HepG2 (cell line): ENCODE results near the gene H1-8. TPM values are rescaled to one million over a fixed set of nuclear protein-coding genes. Genes with fewer than 3 reads are reported as not detected.
A peak's percentile ranks its signal among the peaks of the same experiment; 100 is the strongest.
"Not testable (repeated sequence)": the region's sequence is repeated elsewhere in the genome, so short reads cannot be mapped to it uniquely, and the experiment has no call there.

Experiments used
- ATAC-seq: fragments of 200-7000 bp; cut with Tn5 transposase; 3 replicates; pipeline ENCODE4 v1.9.1; 2020; ENCODE audit warnings: mild to moderate bottlenecking, moderate library complexity
- BruUV-seq: library from RNA; stranded (reverse); fragments of 400-500 nt; replicated peaks from 2 replicates; lab custom pipeline; 2021; lab: Mats Ljungman, UMichigan
- CTCF ChIA-PET: fragments of 300-600 bp; formaldehyde crosslinking; extraction: SDS; loops from one replicate; lab custom pipeline; 2021; ENCODE audit warnings: low total read pairs, inconsistent platforms, low intra/inter-chr PET ratio; lab: Yijun Ruan, JAX
- POLR2A ChIA-PET: fragments of 350-600 bp; sonication (Branson Sonifier 250); formaldehyde crosslinking; loops from one replicate; lab custom pipeline; 2020; ENCODE audit warnings: antibody characterized with exemption, inconsistent platforms; lab: Yijun Ruan, JAX
- DNase-seq: peaks from one replicate; pipeline ENCODE4 v3.0.0-alpha.2; 2015; ENCODE audit warnings: low spot score
- FAIRE-seq: peaks from 3 replicates; lab custom pipeline; 2011; peaks lifted over from hg19 to GRCh38; lab: Jason Lieb, UNC
- H2AFZ ChIP-seq: one replicate; pipeline ENCODE4 v1.6.1; 2011; ENCODE audit warnings: low read length, inconsistent platforms
- H3K27ac ChIP-seq: fragments of 300-600 bp; 3 replicates; pipeline ENCODE4 v1.8.0; 2011; ENCODE audit warnings: mixed run types, mild to moderate bottlenecking, mixed read lengths, low read length, inconsistent platforms; ENCODE audit not compliant: insufficient read depth; ENCODE audit errors: extremely low read length
- H3K27me3 ChIP-seq, 2 experiments: fragments of 200-600 bp in 1 of 2; 2 replicates in 1 of 2; 3 replicates in 1 of 2; pipeline versions ENCODE4 v1.6.0 to v1.8.0; 2011; ENCODE audit warnings: low read length in 2 of 2, mild to moderate bottlenecking in 2 of 2, moderate library complexity in 2 of 2, inconsistent platforms in 1 of 2; ENCODE audit not compliant: insufficient read depth in 2 of 2, control insufficient read depth in 1 of 2
- H3K36me3 ChIP-seq, 2 experiments: fragments of 200-600 bp in 1 of 2; replicated peaks in 1 of 2; 2 replicates in 1 of 2; 3 replicates in 1 of 2; pipeline versions ENCODE4 v1.5.1 to v1.8.0; 2011; ENCODE audit warnings: low read length in 2 of 2, inconsistent platforms in 1 of 2; ENCODE audit not compliant: insufficient read depth in 2 of 2, control insufficient read depth in 1 of 2
- H3K4me1 ChIP-seq: 2 replicates; pipeline ENCODE4 v1.5.1; 2012; ENCODE audit warnings: low read length, inconsistent platforms; ENCODE audit not compliant: insufficient read depth
- H3K4me2 ChIP-seq: 2 replicates; pipeline ENCODE4 v1.6.0; 2011; ENCODE audit warnings: low read depth, low read length, inconsistent platforms
- H3K4me3 ChIP-seq, 3 experiments: fragments of 200-600 bp in 1 of 3; sonication (generic), shearing (Covaris generic) in 1 of 3; replicated peaks in 1 of 3; 2 replicates each; pipeline ENCODE4 v1.5.1; 2011 to 2016; ENCODE audit warnings: low read length in 3 of 3, inconsistent platforms in 2 of 3, low read depth in 2 of 3, mild to moderate bottlenecking in 2 of 3, control low read depth in 1 of 3, mixed read lengths in 1 of 3; ENCODE audit not compliant: insufficient read depth in 1 of 3
- H3K79me2 ChIP-seq: one replicate; pipeline ENCODE4 v1.6.1; 2011; ENCODE audit warnings: low read length, inconsistent platforms; ENCODE audit not compliant: insufficient read depth
- H3K9ac ChIP-seq: 2 replicates; pipeline ENCODE4 v1.6.0; 2011; ENCODE audit warnings: mild to moderate bottlenecking, low read depth, low read length, inconsistent platforms; ENCODE audit not compliant: insufficient read depth
- H3K9me3 ChIP-seq: 2 replicates; pipeline ENCODE4 v1.5.1; 2012; ENCODE audit warnings: mild to moderate bottlenecking, low read length
- H4K20me1 ChIP-seq: 2 replicates; pipeline ENCODE4 v1.6.0; 2011; ENCODE audit warnings: inconsistent platforms, mild to moderate bottlenecking, low read length, moderate library complexity; ENCODE audit not compliant: insufficient read depth
- ELF3 ChIP-seq: IDR thresholded peaks from 2 replicates; pipeline ENCODE4 v1.6.1; 2016; ENCODE audit warnings: missing genetic modification reagents, missing compliant biosample characterization
- EP300 ChIP-seq, 3 experiments: sonication (generic) in 1 of 3; formaldehyde crosslinking in 1 of 3; IDR thresholded peaks; 2 replicates each; pipeline versions ENCODE4 v1.5.1 to v1.6.1; 2011 to 2020; ENCODE audit warnings: low read depth in 2 of 3, low read length in 2 of 3, borderline replicate concordance in 1 of 3, improper control_type of control experiment in 1 of 3, mild to moderate bottlenecking in 1 of 3, missing genetic modification reagents in 1 of 3, moderate library complexity in 1 of 3
- FOSL2 ChIP-seq: sonication (generic); formaldehyde crosslinking; IDR thresholded peaks from 2 replicates; pipeline ENCODE4 v1.4.0; 2020; ENCODE audit warnings: missing genetic modification reagents
- HDAC2 ChIP-seq: sonication (generic); formaldehyde crosslinking; IDR thresholded peaks from 2 replicates; pipeline ENCODE4 v1.4.0; 2020; ENCODE audit warnings: missing genetic modification reagents
- HMG20A ChIP-seq: IDR thresholded peaks from 2 replicates; pipeline ENCODE4 v1.6.1; 2016; ENCODE audit warnings: borderline replicate concordance
- MED1 ChIP-seq: sonication (generic); formaldehyde crosslinking; IDR thresholded peaks from 2 replicates; pipeline ENCODE4 v1.4.0; 2020; ENCODE audit warnings: missing genetic modification reagents
- RCOR2 ChIP-seq: IDR thresholded peaks from 2 replicates; pipeline ENCODE4 v1.6.1; 2016; ENCODE audit warnings: missing biosample characterization, missing genetic modification reagents
- SOX13 ChIP-seq, 3 experiments: fragments of 450-650 bp in 1 of 3; sonication (generic) in 1 of 3; formaldehyde crosslinking in 1 of 3; IDR thresholded peaks in 2 of 3; conservative IDR thresholded peaks in 1 of 3; 2 replicates each; pipeline versions ENCODE4 v1.5.0 to v1.6.1; 2016 to 2020; ENCODE audit warnings: antibody characterized with exemption in 1 of 3, mild to moderate bottlenecking in 1 of 3, missing compliant biosample characterization in 1 of 3, missing genetic modification reagents in 1 of 3, moderate library complexity in 1 of 3
- SOX6 ChIP-seq, 2 experiments: fragments of 450-650 bp in 1 of 2; sonication (generic) in 1 of 2; formaldehyde crosslinking in 1 of 2; IDR thresholded peaks; 2 replicates each; pipeline versions ENCODE4 v1.4.0 to v1.6.1; 2017 to 2020; ENCODE audit warnings: antibody characterized with exemption in 1 of 2, mild to moderate bottlenecking in 1 of 2, missing genetic modification reagents in 1 of 2
- TFAP4 ChIP-seq: sonication (generic); IDR thresholded peaks from 2 replicates; pipeline ENCODE4 v1.6.1; 2016; ENCODE audit warnings: low read depth, borderline replicate concordance
- ZGPAT ChIP-seq: IDR thresholded peaks from 2 replicates; pipeline ENCODE4 v1.6.1; 2016; ENCODE audit warnings: mild to moderate bottlenecking
- ZNF614 ChIP-seq: IDR thresholded peaks from 2 replicates; pipeline ENCODE4 v1.6.1; 2018; ENCODE audit warnings: missing biosample characterization, missing genetic modification reagents, inconsistent platforms, borderline replicate concordance
- ZNF687 ChIP-seq: sonication (generic); formaldehyde crosslinking; IDR thresholded peaks from 2 replicates; pipeline ENCODE4 v1.5.1; 2020; ENCODE audit warnings: mild to moderate bottlenecking, missing genetic modification reagents, moderate library complexity
- ZSCAN25 ChIP-seq: sonication (generic); formaldehyde crosslinking; IDR thresholded peaks from 2 replicates; pipeline ENCODE4 v1.8.0; 2022; ENCODE audit warnings: mild to moderate bottlenecking, missing genetic modification reagents
- WGBS: methylation state at CpG from one replicate; pipeline ENCODE4 v1.1.6; 2017; ENCODE audit warnings: low lambda C conversion rate; 5-methylcytosine and 5-hydroxymethylcytosine counted together
- in situ Hi-C: cut with HindIII; loops from 2 replicates; pipeline ENCODE4 v1.10.0; 2017; ENCODE audit warnings: low pct_unique_long_range_greater_than_20kb; ENCODE audit not compliant: extremely low pct_ligation_motif_present
- intact Hi-C: fragments of 100-400 bp; cut with micrococcal nuclease; formaldehyde crosslinking; loops from one replicate; pipeline ENCODE4 v1.10.0; 2022; ENCODE audit not compliant: unreplicated experiment
- polyA plus RNA-seq, 8 experiments: library from polyadenylated mRNA; depleted of rRNA in 3 of 8; stranded (reverse) in 7 of 8; unstranded in 1 of 8; fragments of >200 nt; fragmentation: Illumina TruSeq in 4 of 8; extraction: Trizol in 4 of 8; gene quantifications; 2 replicates each; pipeline versions ENCODE4 v1.2.1 to v1.2.3, GENCODE V29; 2011 to 2016; ENCODE audit warnings: low read depth in 4 of 8, missing spikeins in 1 of 8, mixed read lengths in 1 of 8; ENCODE audit not compliant: insufficient read depth in 1 of 8
- total RNA-seq, 5 experiments: library from RNA; depleted of rRNA; stranded (reverse); fragments of >200 nt; fragmentation: Illumina TruSeq; extraction: Trizol; gene quantifications; 2 replicates each; pipeline ENCODE4 v1.2.3, GENCODE V29; 2016; ENCODE audit warnings: low read depth in 1 of 5

The H1-8 gene
- total and polyA plus RNA-seq, 2 of the 13 experiments (the other 11 are each of a cell fraction or from before 2014, with no cell fraction given): 0.08 TPM; not detected in 1

- H3K79me2 ChIP-seq; H3K36me3 ChIP-seq; in situ Hi-C loops; CTCF ChIA-PET; H3K4me3 ChIP-seq; H4K20me1 ChIP-seq; H3K27me3 ChIP-seq; H3K9me3 ChIP-seq; H2AFZ ChIP-seq; TF ChIP-seq SOX13 (IDR thresholded peaks at IDR 0.05); EP300 (CRISPR knock-in tag; IDR thresholded peaks at IDR 0.05; ENCODE audit: borderline replicate concordance); SOX6 (IDR thresholded peaks at IDR 0.05): not testable (repeated sequence)
- Histone ChIP-seq H3K9ac (peak overlapping the region; percentile 34; the same call in 1 of the 2 replicates), H3K4me1 (peaks cover 84% of the 10 kb centered on the region), H3K27ac (peak overlapping the region; percentile 50), H3K4me2 (peak overlapping the region; percentile 47)
- ATAC-seq (peak; percentile 61), FAIRE-seq (peak; percentile 84), DNase-seq (peak; percentile 76)
- intact Hi-C loops: loop anchor here (10.0 kb wide), 1 partner anchor 56 kb away; no protein-coding TSS in a partner anchor
- WGBS: 33% methylated on average over 3 of the region's 8 CpGs
- POLR2A ChIA-PET: interaction anchor here (1.7 kb wide), 1 partner anchor 97 kb away, joined by 7 read pairs; no protein-coding TSS in a partner anchor
- BruUV-seq: TSS peak; percentile 90
- TF ChIP-seq ZGPAT (CRISPR knock-in tag): 0 out of 2 replicates have a peak, but pooled peaks have one; percentile 27
- TF ChIP-seq SOX13 (CRISPR knock-in tag; conservative IDR thresholded peaks at IDR 0.05 in 1 of 2, IDR thresholded peaks at IDR 0.05 in 1 of 2): peak in 1 of 2 experiments; percentile 74; a peak in 2 of 4 replicates
- peak; percentile 73; the same call in 1 of the 2 replicates for TF ChIP-seq HMG20A (CRISPR knock-in tag)
- 0 out of 2 replicates have a peak, but pooled peaks have one; percentile 45 for TF ChIP-seq ELF3 (CRISPR knock-in tag)
- TF ChIP-seq EP300 (IDR thresholded peaks at IDR 0.05; ENCODE audit: low read depth in 2 of 2, low read length in 2 of 2): peak in 1 of 2 experiments; percentile 41; a peak in 1 of 4 replicates
- TF ChIP-seq MED1 (CRISPR knock-in tag): peak; percentile 48; the same call in 1 of the 2 replicates
- TF ChIP-seq ZNF614 (CRISPR knock-in tag): peak; percentile 46; the same call in 1 of the 2 replicates
- peak; percentile 28; the same call in 1 of the 2 replicates for TF ChIP-seq TFAP4
- TF ChIP-seq SOX6 (CRISPR knock-in tag; IDR thresholded peaks at IDR 0.05): 0 out of 2 replicates have a peak, but pooled peaks have one; percentile 23
- TF ChIP-seq RCOR2 (CRISPR knock-in tag): 0 out of 2 replicates have a peak, but pooled peaks have one; percentile 29
- TF ChIP-seq FOSL2 (CRISPR knock-in tag): peak; percentile 92
- TF ChIP-seq HDAC2 (CRISPR knock-in tag): 0 out of 2 replicates have a peak, but pooled peaks have one; percentile 43
- peak; percentile 32 for TF ChIP-seq ZNF687
- peak; percentile 73; the same call in 1 of the 2 replicates for TF ChIP-seq ZSCAN25 (CRISPR knock-in tag)
These were observed 44.1 kb upstream of the H1-8 start for GRCh38 chr3:129498603-129499488.
